TTC549 (cell line): ENCODE results near the gene TRIM27.
"Not testable (repeated sequence)": the region's sequence is repeated elsewhere in the genome, so short reads cannot be mapped to it uniquely, and the experiment has no call there.

ENCODE experiments used
- FAIRE-seq: peaks from 2 replicates; lab custom pipeline; 2012; peaks lifted over from hg19 to GRCh38; lab: Jason Lieb, UNC

The TRIM27 gene, protein sequence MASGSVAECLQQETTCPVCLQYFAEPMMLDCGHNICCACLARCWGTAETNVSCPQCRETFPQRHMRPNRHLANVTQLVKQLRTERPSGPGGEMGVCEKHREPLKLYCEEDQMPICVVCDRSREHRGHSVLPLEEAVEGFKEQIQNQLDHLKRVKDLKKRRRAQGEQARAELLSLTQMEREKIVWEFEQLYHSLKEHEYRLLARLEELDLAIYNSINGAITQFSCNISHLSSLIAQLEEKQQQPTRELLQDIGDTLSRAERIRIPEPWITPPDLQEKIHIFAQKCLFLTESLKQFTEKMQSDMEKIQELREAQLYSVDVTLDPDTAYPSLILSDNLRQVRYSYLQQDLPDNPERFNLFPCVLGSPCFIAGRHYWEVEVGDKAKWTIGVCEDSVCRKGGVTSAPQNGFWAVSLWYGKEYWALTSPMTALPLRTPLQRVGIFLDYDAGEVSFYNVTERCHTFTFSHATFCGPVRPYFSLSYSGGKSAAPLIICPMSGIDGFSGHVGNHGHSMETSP

GRCh38 chr6:28923318-28924102 is at the start of gene TRIM27:
TSS of gene TRIM27 (minus strand) at chr6:28923985. CDS start at chr6:28923632, 353 bp downstream.
- FAIRE-seq, result no peak

GRCh38 chr6:28970056-28970455 is 46.3 kb upstream of the TRIM27 start:
- not testable (repeated sequence) for FAIRE-seq

- no peak for FAIRE-seq
These were observed 45.3 kb upstream of the TRIM27 start for GRCh38 chr6:28969129-28969528.

- FAIRE-seq, result no peak
These were observed 44.7 kb upstream of the TRIM27 start for GRCh38 chr6:28968476-28968875.

DNA sequence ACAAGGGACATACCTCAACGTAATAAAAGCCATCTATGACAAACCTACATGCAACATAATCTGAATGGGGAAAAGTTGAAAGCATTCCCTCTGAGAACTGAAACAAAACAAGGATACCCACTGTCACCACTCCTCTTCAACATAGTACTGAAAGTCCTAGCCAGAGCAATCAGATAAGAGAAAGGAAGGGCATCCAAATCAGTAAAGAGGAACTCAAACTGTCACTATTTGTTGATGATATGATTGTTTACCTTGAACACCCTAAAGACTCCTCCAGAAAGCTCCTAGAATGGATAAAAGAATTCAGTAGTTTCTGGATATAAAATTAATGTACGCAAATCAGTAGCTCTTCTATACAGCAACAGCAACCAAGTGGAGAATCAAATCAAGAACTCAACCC is 41.9 kb upstream of the TRIM27 start:
- no peak for FAIRE-seq

DNA sequence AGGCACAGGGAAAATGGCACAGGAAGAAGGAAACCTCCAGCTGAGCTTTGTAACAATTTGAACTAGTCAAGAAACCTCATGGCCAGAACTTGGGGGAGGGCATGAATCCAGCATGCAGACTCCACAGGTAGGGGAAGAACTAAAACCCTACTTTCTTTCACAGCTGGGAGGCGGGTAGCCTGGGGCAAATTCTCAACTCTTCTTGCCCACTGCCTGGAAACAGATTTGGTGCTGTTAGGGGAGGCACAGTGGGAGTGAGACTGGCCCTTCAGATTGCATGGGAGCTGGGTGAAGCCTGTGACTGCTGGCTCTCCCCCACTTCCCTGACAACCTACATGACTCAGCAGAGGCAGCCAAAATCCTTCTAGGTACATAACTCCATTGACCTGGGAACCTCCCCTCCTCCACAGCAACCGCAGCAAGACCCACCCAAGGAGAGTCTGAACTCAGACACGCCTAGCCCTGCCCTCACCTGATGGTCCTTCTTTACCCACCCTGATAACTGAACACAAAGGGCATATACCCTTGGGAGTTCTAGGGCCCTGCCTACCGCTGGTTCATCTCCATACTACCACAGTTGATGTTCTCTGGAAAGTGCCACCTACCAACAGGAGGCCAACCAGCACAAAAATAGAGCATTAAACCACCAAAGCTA is 37.2 kb upstream of the TRIM27 start:
- FAIRE-seq, result no peak

DNA sequence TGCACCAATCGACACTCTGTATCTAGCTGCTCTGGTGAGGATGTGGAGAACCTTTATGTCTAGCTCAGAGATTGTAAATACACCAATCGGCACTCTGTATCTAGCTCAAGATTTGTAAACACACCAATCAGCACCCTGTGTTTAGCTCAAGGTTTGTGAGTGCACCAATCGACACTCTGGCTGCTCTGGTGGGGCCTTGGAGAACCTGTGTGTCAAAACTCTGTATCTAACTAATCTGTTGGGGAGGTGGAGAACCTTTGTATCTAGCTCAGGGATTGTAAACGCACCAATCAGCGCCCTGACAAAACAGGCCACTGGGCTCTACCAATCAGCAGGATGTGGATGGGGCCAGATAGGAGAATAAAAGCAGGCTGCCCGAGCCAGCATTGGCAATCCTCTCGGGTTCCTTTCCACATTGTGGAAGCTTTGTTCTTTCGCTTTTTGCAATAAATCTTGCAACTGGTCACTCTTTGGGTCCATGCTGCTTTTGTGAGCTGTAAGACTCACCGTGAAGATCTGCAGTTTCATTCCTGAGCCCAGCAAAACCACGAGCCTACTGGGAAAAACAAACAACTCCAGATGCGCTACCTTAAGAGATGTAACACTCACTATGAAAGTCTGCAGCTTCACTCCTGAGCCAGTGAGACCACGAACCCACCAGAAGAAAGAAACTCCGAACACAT is 34.9 kb upstream of the TRIM27 start:
- FAIRE-seq, result not testable (repeated sequence)

DNA sequence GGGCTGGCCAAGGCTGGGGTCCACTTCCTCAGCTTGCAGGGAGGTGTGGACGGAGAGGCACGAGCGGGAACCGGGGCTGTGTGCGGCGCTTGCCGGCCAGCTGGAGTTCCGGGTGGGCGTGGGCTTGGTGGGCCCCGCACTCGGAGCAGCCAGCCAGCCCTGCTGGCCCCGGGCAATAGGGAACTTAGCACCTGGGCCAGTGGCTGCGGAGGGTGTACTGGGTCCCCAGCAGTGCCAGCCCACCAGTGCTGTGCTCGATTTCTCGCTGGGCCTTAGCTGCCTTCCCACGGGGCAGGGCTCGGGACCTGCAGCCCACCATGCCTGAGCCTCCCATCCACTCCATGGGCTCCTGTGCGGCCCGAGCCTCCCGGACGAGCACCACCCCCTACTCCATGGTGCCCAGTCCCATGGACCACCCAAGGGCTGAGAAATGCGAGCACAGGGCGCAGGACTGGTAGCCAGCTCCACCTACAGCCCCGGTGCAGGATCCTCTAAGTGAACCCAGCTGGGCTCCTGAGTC is 34.1 kb upstream of the TRIM27 start:
- not testable (repeated sequence) for FAIRE-seq

- no peak for FAIRE-seq
These were observed 32.5 kb upstream of the TRIM27 start for GRCh38 chr6:28956331-28956730.

GRCh38 chr6:28953585-28954258 is 29.9 kb upstream of the TRIM27 start:
- no peak for FAIRE-seq

DNA sequence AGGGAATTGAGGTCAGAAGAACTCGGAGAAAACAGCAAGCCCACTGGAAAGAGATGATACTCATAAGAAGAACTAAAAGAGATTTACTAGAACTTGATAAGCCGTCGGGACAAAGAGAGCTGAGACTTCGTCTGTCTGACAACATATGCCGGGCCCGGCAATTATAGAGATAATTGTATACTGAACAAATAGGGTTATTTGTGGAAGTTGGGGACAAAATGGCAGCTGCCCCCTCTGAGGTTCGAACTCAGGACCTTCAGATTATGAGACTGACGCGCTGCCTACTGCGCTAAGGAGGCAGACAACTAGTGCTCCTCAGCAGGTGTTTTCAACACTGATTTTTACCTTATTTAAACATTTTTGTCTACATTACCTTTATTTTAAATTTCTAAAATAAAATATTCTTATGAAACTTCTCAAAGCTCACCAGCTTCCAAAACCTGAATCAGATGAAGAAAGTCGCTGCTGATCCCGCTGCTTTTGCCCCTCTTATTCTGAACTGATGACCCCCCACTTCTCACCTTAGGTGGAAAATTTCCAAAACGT is 29.3 kb upstream of the TRIM27 start:
- no peak for FAIRE-seq

- not testable (repeated sequence) for FAIRE-seq
These were observed 25.9 kb upstream of the TRIM27 start for GRCh38 chr6:28949656-28950195.

GRCh38 chr6:28948782-28949486 is 25.1 kb upstream of the TRIM27 start:
- FAIRE-seq, result no peak

- FAIRE-seq, result no peak
These were observed 24.1 kb upstream of the TRIM27 start for GRCh38 chr6:28947831-28948270.

DNA sequence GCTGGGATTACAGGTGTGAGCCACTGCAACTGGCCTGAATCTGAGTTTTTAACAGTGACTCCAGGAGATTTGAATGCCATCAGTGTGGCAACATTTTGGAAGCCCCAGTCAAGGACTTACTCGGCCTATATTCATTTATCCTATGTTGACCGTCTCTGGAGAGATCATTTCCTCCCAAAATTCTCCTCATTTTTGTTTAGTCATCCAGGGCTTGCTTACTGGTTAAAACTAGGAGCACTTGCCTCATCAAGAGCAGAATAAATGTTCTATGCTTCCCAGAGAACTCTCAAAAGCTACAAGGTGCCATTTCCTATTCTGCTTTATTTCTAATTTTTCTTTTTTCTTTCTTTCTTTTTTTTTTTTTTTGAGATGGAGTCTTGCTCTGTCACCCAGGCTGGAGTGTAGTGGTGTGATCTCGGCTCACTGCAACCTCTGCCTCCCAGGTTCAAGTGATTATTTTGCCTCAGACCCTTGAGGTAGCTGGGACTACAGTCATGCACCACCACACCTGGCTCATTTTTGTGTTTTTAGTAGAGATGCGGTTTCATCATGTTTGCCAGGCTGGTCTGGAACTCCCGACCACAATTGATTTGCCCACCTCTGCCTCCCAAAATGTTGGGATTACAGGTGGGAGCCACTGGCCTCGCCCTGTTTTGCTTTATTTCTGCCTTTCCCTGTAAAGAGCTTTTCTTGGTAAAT is 23.4 kb upstream of the TRIM27 start:
- no peak for FAIRE-seq

GRCh38 chr6:28945349-28945748 is 21.6 kb upstream of the TRIM27 start:
- no peak for FAIRE-seq

- FAIRE-seq, result no peak
These were observed 20.7 kb upstream of the TRIM27 start for GRCh38 chr6:28944412-28944865.

DNA sequence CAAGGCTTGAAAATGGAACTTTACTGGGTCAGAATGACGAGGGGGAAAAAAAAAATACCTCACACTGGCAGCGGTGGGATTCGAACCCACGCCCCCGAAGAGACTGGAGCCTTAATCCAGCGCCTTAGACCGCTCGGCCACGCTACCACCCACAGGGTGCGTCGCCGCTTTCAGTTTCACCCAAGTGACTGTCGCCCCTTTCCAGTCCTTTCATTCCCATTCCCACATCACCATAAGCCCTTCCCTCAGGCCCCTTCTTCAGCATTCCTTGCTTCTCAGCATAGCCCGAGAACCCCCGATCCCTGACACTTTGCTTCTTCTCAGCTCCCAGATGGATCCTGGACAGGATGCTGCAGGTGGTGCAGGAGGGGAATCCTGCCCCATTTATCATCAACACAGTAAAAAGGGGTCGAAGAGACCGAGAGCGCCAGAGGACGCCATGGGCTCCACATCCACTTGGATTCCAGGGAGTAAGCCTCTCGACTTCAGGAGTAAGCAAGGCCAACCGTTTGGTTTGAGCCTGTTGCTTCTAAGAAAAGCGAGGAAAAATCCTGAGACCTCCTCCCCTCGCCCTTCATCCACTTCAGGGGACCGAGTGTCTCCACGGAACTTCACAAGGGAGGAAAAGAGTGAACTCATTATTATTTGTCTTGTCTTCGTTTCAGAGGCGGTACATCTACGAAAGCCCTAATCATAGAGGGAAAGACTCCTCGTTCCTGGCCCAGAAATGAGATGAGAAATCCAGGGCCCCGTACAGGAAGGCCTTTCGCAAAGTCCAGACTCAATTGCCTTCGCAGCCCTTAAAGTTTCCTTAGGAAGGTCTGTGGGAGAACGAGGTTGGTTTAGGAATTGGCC is 20.0 kb upstream of the TRIM27 start:
- no peak for FAIRE-seq
